ENCODE data around the gene QTRT2. TPM values are rescaled to one million over a fixed set of nuclear protein-coding genes. Genes with fewer than 3 reads are reported as not detected.

QTRT2 gene
- 7.5 TPM for polyA plus RNA-seq (2013, experiment 1 of 2; ENCODE audit: insufficient read length)
- polyA plus RNA-seq (2013, experiment 2 of 2; ENCODE audit: insufficient read length) = 9.4 TPM

DNA sequence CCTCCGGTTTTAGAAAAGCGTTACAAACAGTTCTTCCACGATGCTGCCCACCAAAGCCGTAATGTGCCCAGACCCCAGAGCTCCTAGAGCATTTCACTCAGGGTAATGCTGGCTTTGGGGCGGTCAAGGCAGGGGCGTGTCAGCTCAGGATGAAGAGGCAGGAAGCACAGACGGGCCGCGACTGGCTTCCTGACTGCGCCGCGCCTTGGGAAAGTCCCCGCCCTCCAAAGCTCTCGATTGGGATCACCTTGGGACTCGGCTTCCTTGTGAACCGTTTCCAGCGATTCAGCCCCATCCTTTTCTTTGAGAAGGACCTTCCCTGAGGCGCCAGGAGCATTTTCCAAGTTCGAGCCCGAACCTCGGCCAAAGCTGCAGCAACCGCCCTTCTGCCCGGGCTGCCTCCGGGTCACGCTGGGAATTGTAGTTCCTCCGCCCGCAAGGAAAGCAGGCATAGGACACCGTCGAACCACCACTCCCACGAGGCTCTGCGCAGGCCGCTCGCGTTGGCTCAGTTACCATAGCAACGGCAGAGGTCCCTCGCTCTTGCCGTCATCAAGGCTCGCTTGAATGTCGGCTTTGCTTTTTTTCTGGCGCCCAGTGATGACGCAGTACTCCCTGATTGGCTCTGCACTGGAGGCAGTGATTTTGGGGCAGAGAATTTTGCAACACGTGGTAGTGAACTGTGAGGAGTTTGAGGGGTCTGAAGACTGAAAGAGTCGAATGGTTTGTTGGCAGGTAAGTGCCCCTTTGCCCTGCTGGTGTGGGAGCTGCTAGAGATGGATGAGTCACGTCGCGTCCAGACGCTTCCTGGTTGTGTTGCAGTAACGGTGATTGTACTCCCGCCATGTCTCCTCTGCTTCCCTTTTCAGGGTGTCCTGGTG lies at the start of gene QTRT2, which contains the start of gene CCDC191:
Gene QTRT2 (plus strand): TSS at position 608 of the 881 bp plus-strand sequence. CDS start 8,521 bp downstream, outside the sequence.
Gene CCDC191 (minus strand): TSS at position 397 of the 881 bp plus-strand sequence. CDS start 60 bp downstream, at position 337.
- DNase-seq = peak; percentile 100

GRCh38 chr3:114011059-114011797 lies 45.3 kb upstream of the QTRT2 start:
- no peak for DNase-seq

GRCh38 chr3:114014211-114014610 lies 42.3 kb upstream of the QTRT2 start:
- no peak for DNase-seq

GRCh38 chr3:114019486-114019885 lies 37.1 kb upstream of the QTRT2 start:
- DNase-seq = no peak

DNA sequence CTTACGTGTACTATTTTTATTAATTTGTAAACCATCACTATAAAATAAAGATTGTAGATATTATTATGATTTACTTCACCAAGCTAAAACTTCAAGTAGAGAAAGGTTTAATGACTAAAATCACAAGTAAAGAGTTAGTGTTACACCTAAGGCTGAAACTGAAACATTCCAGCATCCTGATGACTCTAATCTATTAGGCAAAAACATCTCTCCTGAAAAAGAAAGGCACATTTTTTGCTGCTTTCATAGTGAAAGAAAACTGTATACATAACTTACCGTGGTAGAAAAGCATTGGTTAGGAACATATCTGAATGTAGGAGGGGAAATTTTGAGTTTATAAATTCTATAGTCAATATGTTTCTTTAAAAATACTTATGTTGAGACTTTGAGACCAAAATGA lies 35.6 kb upstream of the QTRT2 start:
- DNase-seq = no peak

DNA sequence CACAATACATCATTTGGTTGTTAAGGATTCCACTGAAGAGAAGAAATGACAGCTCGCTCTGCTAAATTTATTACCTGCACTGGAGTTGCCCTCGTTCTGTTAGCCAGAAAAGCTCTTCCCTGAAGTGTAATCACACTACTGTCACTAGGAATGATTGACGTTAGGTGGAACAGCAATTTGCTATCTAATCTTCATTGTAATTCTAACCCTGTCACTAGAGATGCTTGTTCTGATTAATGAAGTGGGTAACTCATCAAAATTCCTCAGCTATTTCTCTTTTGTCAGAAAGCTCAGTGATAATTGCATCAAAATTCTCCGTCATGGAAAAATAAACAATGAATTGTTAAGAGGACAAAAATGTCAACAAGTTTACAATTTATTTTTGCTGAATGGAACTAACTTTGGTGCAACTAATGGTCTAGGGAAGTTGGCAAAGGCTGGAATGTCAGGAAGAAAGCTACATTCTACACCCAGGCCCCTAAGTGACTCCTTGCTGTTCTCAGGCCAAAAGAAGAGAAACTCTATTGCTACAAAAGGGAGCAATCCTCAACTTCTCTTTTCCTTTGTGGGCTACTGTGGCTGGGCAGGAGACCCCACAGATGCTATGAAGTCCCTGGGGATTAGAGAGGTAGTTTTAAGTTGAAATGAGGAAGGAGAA lies 34.3 kb upstream of the QTRT2 start:
- DNase-seq = no peak

DNA sequence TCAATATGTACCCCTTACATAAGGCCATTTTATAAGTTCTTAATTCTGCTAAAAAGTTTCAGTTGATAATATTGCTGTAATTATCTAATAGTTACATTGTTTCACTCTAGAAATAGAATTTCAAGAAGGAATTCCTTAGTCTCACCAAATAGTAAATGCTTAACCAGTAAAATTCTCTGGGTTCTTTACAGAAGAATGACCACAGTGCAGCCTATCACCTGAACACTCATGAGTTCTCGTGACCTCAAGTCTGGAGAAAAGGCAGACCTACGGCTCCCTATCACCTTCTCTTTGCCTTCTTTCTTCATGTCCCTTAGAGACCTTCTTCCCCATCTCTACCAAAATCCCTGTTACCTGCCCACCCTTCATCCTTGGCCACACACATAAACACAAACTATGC lies 31.1 kb upstream of the QTRT2 start:
- no peak for DNase-seq

DNA sequence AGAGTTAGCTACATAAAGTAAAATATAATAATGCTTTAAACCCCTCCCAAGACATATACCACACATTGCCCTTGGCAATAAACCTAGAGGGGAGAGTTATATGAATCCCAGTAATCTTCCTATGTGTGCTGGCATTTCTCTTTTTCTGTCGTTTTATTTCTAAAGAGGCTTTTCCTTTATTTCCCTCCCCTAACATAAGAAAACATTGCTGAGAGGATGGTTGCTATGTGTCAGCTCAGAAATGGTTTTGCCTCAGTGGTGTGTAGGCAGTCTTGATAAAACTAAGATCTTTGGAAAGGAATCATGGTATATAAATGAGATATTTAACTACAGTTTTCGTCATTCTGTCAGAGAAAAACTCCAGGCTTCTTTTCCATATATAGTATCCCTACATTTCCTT lies 30.2 kb upstream of the QTRT2 start:
- DNase-seq = no peak

DNA sequence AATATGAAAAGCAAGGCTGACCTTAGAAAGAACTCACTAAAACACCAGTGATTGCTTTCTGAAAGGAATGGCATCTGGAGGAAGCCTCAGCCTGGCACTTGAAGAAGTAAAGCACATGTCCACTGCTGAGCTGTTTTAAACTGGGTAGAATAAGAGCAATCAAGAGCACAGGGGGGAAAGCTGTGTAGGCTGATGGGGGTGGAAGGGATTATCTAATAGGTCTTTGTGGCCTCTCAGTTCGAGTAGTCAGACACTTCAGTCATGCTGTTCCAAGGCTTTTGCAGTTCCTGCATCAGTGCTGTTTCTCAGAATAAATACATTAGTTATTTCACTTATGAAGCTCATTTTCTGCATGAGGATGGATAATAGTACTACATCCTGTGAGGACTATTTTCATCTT lies 22.8 kb upstream of the QTRT2 start:
- DNase-seq = no peak

DNA sequence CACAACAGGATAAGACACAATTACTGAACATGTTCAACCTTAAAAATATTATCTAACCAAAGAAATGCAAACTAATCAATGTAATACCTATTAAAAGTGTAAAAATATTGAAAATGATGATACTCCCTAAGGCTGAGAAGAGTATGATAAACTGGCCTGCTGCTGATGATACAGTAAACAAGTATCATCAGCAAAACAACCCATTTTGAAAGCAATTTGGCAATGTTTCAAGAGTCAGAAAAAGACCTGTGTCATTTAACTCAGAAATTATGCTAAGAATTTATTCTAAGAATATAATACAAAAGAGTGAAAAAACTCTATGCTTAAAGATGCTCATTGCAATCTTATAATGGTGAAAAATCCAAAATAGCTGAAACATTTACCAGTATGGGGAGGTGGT lies 22.3 kb upstream of the QTRT2 start:
- DNase-seq = no peak

- DNase-seq = peak; percentile 2
Observed at GRCh38 chr3:114034787-114035545, 21.6 kb upstream of the QTRT2 start.

- DNase-seq = no peak
Observed at GRCh38 chr3:114035896-114036295, 20.6 kb upstream of the QTRT2 start.

- no peak for DNase-seq
Observed at GRCh38 chr3:114043205-114043604, 13.3 kb upstream of the QTRT2 start.

- DNase-seq = no peak
Observed at GRCh38 chr3:114052216-114052615, 4.3 kb upstream of the QTRT2 start.

- DNase-seq = no peak
Observed at GRCh38 chr3:114057011-114057347, 442 bp downstream of the QTRT2 start.

GRCh38 chr3:114058646-114059045 lies 2.1 kb downstream of the QTRT2 start:
- no peak for DNase-seq

DNA sequence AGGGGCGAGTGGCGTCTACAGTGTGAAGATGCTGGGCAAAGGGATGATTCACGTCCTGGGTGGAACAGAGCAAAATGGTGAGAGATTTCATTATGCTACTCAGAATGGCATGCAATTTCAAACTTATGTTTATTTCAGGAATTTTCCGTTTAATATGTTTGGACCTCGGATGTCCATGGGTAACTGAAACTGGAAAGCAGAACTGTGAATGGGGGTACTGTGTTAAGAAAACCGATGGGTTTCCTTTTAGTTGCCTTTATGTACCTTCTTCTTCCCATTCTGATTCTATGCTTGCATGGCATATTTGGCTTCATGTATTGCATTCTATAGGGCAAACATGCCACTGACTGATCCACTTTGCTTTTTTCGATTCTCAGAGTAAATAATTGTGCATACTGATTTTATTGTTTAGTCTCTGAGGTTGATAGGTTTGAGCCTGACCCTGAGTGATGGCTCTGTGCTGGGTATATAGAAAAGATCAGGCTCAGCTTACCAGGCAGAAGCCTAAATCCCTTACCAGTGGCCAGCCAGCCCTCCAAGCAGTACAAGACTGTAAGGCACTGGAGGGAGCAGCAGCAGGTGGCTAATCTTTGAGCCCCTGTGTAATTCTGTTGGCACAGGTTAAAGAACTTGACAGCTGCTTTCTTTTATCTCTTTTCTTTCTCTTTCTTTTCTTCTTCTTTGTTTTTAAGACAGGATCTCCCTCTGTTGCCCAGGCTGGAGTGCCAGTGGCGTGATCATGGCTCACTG lies 4.5 kb downstream of the QTRT2 start:
- DNase-seq = no peak

DNA sequence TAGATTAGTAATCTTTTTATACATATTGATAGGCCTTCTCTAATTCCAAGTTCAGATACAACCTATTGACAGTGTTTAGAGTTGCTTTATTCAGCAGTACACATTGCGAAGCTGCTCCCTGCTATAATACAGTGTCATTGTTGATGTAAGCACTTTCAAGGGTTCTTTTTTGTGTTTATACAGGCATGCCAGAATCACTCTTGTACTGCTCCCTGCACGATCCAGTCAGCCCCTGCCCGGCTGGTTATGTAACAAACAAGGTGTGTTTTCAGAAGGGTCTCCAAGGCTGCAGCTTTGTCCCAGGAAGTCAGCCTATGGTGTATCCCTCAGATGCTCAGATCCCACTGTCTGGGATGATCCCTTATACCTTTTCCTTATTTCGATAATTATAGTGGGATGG lies 11.3 kb downstream of the QTRT2 start:
- DNase-seq = no peak

DNA sequence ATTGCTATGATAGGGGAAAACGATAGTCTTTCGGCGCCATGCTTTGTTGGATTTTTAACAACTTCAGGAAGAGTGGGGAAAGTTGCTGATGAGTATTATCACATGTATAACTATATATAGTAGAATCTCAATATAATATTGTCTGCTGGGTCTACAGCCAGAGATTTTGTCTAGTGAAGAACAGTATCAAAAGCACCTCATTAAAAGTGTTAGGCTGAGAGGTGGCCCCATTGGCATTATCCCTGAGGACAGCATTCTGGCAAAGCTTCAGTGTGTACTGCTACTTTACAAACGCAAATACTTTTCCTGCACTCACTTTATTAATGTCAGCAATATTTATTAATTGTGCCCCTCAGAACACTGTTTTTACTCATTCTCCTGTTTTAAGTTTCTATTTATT lies 11.8 kb downstream of the QTRT2 start:
- DNase-seq = no peak

GRCh38 chr3:114071786-114072185 lies 15.2 kb downstream of the QTRT2 start:
- no peak for DNase-seq

GRCh38 chr3:114076711-114077110 lies 20.2 kb downstream of the QTRT2 start:
- no peak for DNase-seq

GRCh38 chr3:114078126-114078525 lies 21.6 kb downstream of the QTRT2 start:
- DNase-seq = peak; percentile 22
